A549 (cell line): Measurements from ENCODE around the gene SLC46A1. TPM values are rescaled to one million over a fixed set of nuclear protein-coding genes. Genes with fewer than 3 reads are reported as not detected.

ENCODE experiments used
- ATAC-seq, 2 experiments: fragments of 200-7000 bp in 1 of 2; fragments of >200 bp in 1 of 2; cut with Nextera tagmentation in 1 of 2; cut with Tn5 transposase in 1 of 2; 3 replicates each; pipeline versions ENCODE4 v1.8.0 to v1.9.1; 2018 to 2020; ENCODE audit warnings: mild to moderate bottlenecking in 1 of 2, moderate library complexity in 1 of 2
- CTCF ChIA-PET: fragments of 300-600 bp; sonication (Branson Sonifier 250); formaldehyde crosslinking; extraction: SDS; loops from one replicate; lab custom pipeline; 2021; ENCODE audit warnings: antibody characterized with exemption, inconsistent platforms; lab: Yijun Ruan, JAX
- POLR2A ChIA-PET: fragments of 350-600 bp; formaldehyde crosslinking; extraction: SDS; loops from one replicate; lab custom pipeline; 2021; ENCODE audit warnings: antibody characterized with exemption, inconsistent platforms; lab: Yijun Ruan, JAX
- DNase-seq, 2 experiments: peaks; one replicate each; pipeline versions ENCODE4 v3.0.0 to v3.0.0-alpha.2; 2011 to 2016; ENCODE audit warnings: low read depth in 1 of 2, low spot score in 1 of 2
- FAIRE-seq: peaks from 2 replicates; lab custom pipeline; 2011; peaks lifted over from hg19 to GRCh38; lab: Jason Lieb, UNC
- H3K27ac ChIP-seq, 2 experiments: fragments of >200 bp; sonication (Bioruptor Twin); formaldehyde crosslinking; 3 replicates each; pipeline ENCODE4 v1.5.1; 2016 to 2017
- H3K4me1 ChIP-seq: fragments of >200 bp; sonication (Bioruptor Twin); formaldehyde crosslinking; 3 replicates; pipeline ENCODE4 v1.6.1; 2016
- H3K4me2 ChIP-seq: fragments of >200 bp; sonication (Bioruptor Twin); formaldehyde crosslinking; 3 replicates; pipeline ENCODE4 v1.6.1; 2016
- H3K4me3 ChIP-seq: fragments of >200 bp; sonication (Bioruptor Twin); formaldehyde crosslinking; 3 replicates; pipeline ENCODE4 v1.5.1; 2016
- H3K9me3 ChIP-seq: fragments of >200 bp; sonication (Bioruptor Twin); formaldehyde crosslinking; 3 replicates; pipeline ENCODE4 v1.6.1; 2016
- ATOH8 ChIP-seq: fragments of 250-450 bp; sonication (Bioruptor Pico); IDR thresholded peaks from 2 replicates; pipeline ENCODE4 v1.5.0; 2020; ENCODE audit warnings: low read depth, mild to moderate bottlenecking, moderate library complexity
- CBX2 ChIP-seq: fragments of 200-600 bp; sonication (generic); IDR thresholded peaks from 2 replicates; pipeline ENCODE4 v1.6.1; 2016; ENCODE audit warnings: low read depth, mild to moderate bottlenecking, borderline replicate concordance
- CBX8 ChIP-seq: fragments of 200-600 bp; sonication (generic); IDR thresholded peaks from 2 replicates; pipeline ENCODE4 v1.6.1; 2016
- CEBPB ChIP-seq, 2 experiments: fragments of >200 bp in 1 of 2; sonication (Bioruptor Twin) in 1 of 2; formaldehyde crosslinking in 1 of 2; IDR thresholded peaks; 2 replicates each; pipeline ENCODE4 v1.6.1; 2012 to 2016
- CTCF ChIP-seq: fragments of >200 bp; sonication (Bioruptor Twin); formaldehyde crosslinking; IDR thresholded peaks from 3 replicates; pipeline ENCODE4 v1.5.1; 2016
- ELK1 ChIP-seq: fragments of 150-350 bp; IDR thresholded peaks from 2 replicates; pipeline ENCODE4 v1.6.1; 2014; ENCODE audit warnings: low read depth, mild to moderate bottlenecking, low read length
- FOSB ChIP-seq: fragments of 250-450 bp; sonication (Bioruptor Pico); IDR thresholded peaks from 2 replicates; pipeline ENCODE4 v1.5.0; 2020; ENCODE audit warnings: mild to moderate bottlenecking, moderate library complexity
- GATA3 ChIP-seq: IDR thresholded peaks from 2 replicates; pipeline ENCODE4 v1.6.1; 2012; ENCODE audit warnings: borderline replicate concordance
- HOXA7 ChIP-seq: fragments of 250-450 bp; sonication (Bioruptor Pico); IDR thresholded peaks from 2 replicates; pipeline ENCODE4 v1.5.0; 2020; ENCODE audit warnings: mild to moderate bottlenecking, moderate library complexity
- JUN ChIP-seq, 2 experiments: fragments of >200 bp; sonication (Bioruptor Twin); formaldehyde crosslinking; IDR thresholded peaks; 2 replicates in 1 of 2; 3 replicates in 1 of 2; pipeline ENCODE4 v1.6.1; 2016 to 2017
- KDM5A ChIP-seq: fragments of 200-600 bp; sonication (generic); IDR thresholded peaks from 2 replicates; pipeline ENCODE4 v1.6.1; 2016; ENCODE audit warnings: antibody characterized with exemption, mild to moderate bottlenecking
- MAFK ChIP-seq: fragments of 450-650 bp; IDR thresholded peaks from 2 replicates; pipeline ENCODE4 v1.6.1; 2014; ENCODE audit not compliant: partially characterized antibody
- MAZ ChIP-seq: fragments of 150-350 bp; IDR thresholded peaks from 2 replicates; pipeline ENCODE4 v1.6.1; 2014; ENCODE audit warnings: antibody characterized with exemption, low read depth, low read length, borderline replicate concordance
- NPAS2 ChIP-seq: fragments of 250-450 bp; sonication (Bioruptor Pico); IDR thresholded peaks from 2 replicates; pipeline ENCODE4 v1.8.0; 2022; ENCODE audit warnings: mild to moderate bottlenecking, moderate library complexity, borderline replicate concordance
- PHF8 ChIP-seq: fragments of 200-600 bp; sonication (generic); IDR thresholded peaks from 2 replicates; pipeline ENCODE4 v1.6.1; 2016; ENCODE audit warnings: low read depth, mild to moderate bottlenecking, antibody characterized with exemption, moderate library complexity, borderline replicate concordance
- RAD21 ChIP-seq, 2 experiments: fragments of >200 bp in 1 of 2; sonication (Bioruptor Twin) in 1 of 2; formaldehyde crosslinking in 1 of 2; IDR thresholded peaks in 1 of 2; conservative IDR thresholded peaks in 1 of 2; 2 replicates in 1 of 2; 3 replicates in 1 of 2; pipeline ENCODE4 v1.6.1; 2012 to 2018; ENCODE audit warnings: inconsistent platforms in 1 of 2
- RARB ChIP-seq: fragments of 250-450 bp; sonication (Bioruptor Pico); IDR thresholded peaks from 2 replicates; pipeline ENCODE4 v1.8.0; 2021; ENCODE audit warnings: mild to moderate bottlenecking, moderate library complexity
- REST ChIP-seq: fragments of 200-600 bp; sonication (generic); IDR thresholded peaks from 2 replicates; pipeline ENCODE4 v1.6.1; 2016; ENCODE audit warnings: antibody characterized with exemption, mild to moderate bottlenecking, moderate library complexity
- RNF2 ChIP-seq: fragments of 200-600 bp; sonication (generic); IDR thresholded peaks from 2 replicates; pipeline ENCODE4 v1.6.1; 2016; ENCODE audit warnings: low read depth, mild to moderate bottlenecking, antibody characterized with exemption, moderate library complexity, borderline replicate concordance
- TP53 ChIP-seq: fragments of 250-450 bp; sonication (Bioruptor Pico); IDR thresholded peaks from 2 replicates; pipeline ENCODE4 v1.5.0; 2021; ENCODE audit warnings: mild to moderate bottlenecking, moderate library complexity
- ZNF302 ChIP-seq: fragments of 250-450 bp; sonication (Bioruptor Pico); IDR thresholded peaks from 2 replicates; pipeline ENCODE4 v1.9.0; 2021; ENCODE audit warnings: inconsistent platforms, mild to moderate bottlenecking, moderate library complexity
- WGBS: methylation state at CpG from one replicate; pipeline ENCODE4 v1.1.6; 2017; ENCODE audit errors: missing lambda C conversion rate; 5-methylcytosine and 5-hydroxymethylcytosine counted together
- polyA plus RNA-seq, 4 experiments: library from polyadenylated mRNA; depleted of rRNA in 3 of 4; stranded (reverse); fragments of >200 nt; fragmentation: RNase III in 1 of 4; extraction: RNeasy Plus Mini Kit Qiagen cat#74134 plus additional on column Dnase treatment in 1 of 4; gene quantifications; 2 replicates in 3 of 4; 3 replicates in 1 of 4; pipeline ENCODE4 v1.2.3, GENCODE V29; 2011 to 2017

Gene SLC46A1
- polyA plus RNA-seq, 2 of the 4 experiments (the other 2 are of a cell fraction): 12.8 to 23.7 TPM

- TF ChIP-seq CTCF (no peak), HOXA7 (CRISPR knock-in tag) (no peak), KDM5A (no peak), CBX8 (no peak), RNF2 (no peak), NPAS2 (CRISPR knock-in tag) (no peak), PHF8 (no peak), RAD21 (conservative IDR thresholded peaks at IDR 0.05 in 1 of 2, IDR thresholded peaks at IDR 0.05 in 1 of 2) (no peak), ELK1 (no peak), MAZ (no peak)
Measured at GRCh38 chr17:28404812-28405570, 1.0 kb downstream of the SLC46A1 start (continued).

- H3K9me3 ChIP-seq: no peaks in the 10 kb centered on the region
- 94% methylated on average over 5 of the region's 5 CpGs for WGBS
- H3K4me3 ChIP-seq: no peak overlapping the region
- TF ChIP-seq TP53: no peak
- TF ChIP-seq REST: no peak
- TF ChIP-seq JUN (IDR thresholded peaks at IDR 0.05): no peak
- TF ChIP-seq RARB: no peak
- TF ChIP-seq MAFK: no peak
- TF ChIP-seq ZNF302 (CRISPR knock-in tag): no peak
- no peak for TF ChIP-seq CEBPB (IDR thresholded peaks at IDR 0.05)
- no peak for TF ChIP-seq CBX2
- TF ChIP-seq CTCF: no peak
- TF ChIP-seq GATA3: no peak
- no peak for TF ChIP-seq ELK1
- no peak for TF ChIP-seq FOSB (CRISPR knock-in tag)
- no peak for TF ChIP-seq ATOH8 (CRISPR knock-in tag)
- TF ChIP-seq MAZ: no peak
- TF ChIP-seq, all 56 proteins: peak for 0
- DNase-seq: no peak
- no peak for FAIRE-seq
- Histone ChIP-seq H3K4me1 (peaks cover 15% of the 10 kb centered on the region), H3K27ac (no peak overlapping the region), H3K4me2 (no peak overlapping the region; the same call in 2 of the 3 replicates)
- no peak for ATAC-seq
- POLR2A ChIA-PET: interaction anchor here (0.9 kb wide), 2 partner anchors 18 to 69 kb away, joined by 3 read pairs; partner anchors contain the start of genes IFT20 and TNFAIP1
- CTCF ChIA-PET: interaction anchor here (1.1 to 5.6 kb wide), 3 partner anchors 13 to 62 kb away, joined by 4 to 53 read pairs (median 4); no protein-coding TSS in a partner anchor
Measured at GRCh38 chr17:28404461-28404811, 1.6 kb downstream of the SLC46A1 start.
